HUES48 (cell line): Measurements from ENCODE around the gene ARSH.
"Not testable (repeated sequence)": the region's sequence is repeated elsewhere in the genome, so short reads cannot be mapped to it uniquely, and the experiment has no call there.

Experiments used
- H3K27ac ChIP-seq: one replicate; pipeline ENCODE4 v1.7.0; 2013; ENCODE audit warnings: low read depth, low read length, inconsistent platforms
- H3K27me3 ChIP-seq: 2 replicates; pipeline ENCODE4 v1.6.1; 2013; ENCODE audit warnings: mild to moderate bottlenecking, low read length; ENCODE audit not compliant: control insufficient read depth, insufficient read depth
- H3K36me3 ChIP-seq: 2 replicates; pipeline ENCODE4 v1.6.1; 2013; ENCODE audit warnings: low read length; ENCODE audit not compliant: control insufficient read depth, insufficient read depth
- H3K4me1 ChIP-seq: 2 replicates; pipeline ENCODE4 v1.6.1; 2013; ENCODE audit warnings: mild to moderate bottlenecking, low read length; ENCODE audit not compliant: control insufficient read depth, insufficient read depth
- H3K4me3 ChIP-seq: 2 replicates; pipeline ENCODE4 v1.5.1; 2013; ENCODE audit warnings: mild to moderate bottlenecking, low read depth, low read length
- H3K9ac ChIP-seq: 2 replicates; pipeline ENCODE4 v1.6.1; 2013; ENCODE audit warnings: mild to moderate bottlenecking, low read depth, low read length, moderate library complexity
- H3K9me3 ChIP-seq: 2 replicates; pipeline ENCODE4 v1.6.1; 2013; ENCODE audit warnings: low read length; ENCODE audit not compliant: control insufficient read depth, insufficient read depth

Gene ARSH

DNA sequence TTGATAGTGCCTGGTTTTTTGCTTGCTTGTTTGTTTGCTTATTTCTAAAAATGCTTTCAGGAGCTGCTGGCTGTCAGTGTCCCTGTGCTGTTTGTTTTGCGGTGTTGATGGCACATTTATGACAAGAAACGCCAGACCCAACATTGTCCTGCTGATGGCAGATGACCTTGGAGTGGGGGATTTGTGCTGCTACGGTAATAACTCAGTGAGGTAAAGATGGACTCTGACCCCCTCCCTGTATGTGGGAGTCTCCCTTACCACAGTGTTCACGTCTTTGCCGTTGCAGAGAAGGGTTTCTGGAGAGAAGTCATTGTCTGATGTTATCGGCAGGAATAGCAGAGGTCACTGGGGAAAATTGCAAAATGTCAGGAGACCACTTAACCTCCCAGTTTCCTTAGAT lies at the start of gene ARSH:
ARSH (plus strand) TSS at position 52 of the 400 bp plus-strand sequence; CDS start at position 119, 67 bp downstream.
- no peak within 1 kb of the TSS for H3K4me3 ChIP-seq
- H3K9me3 ChIP-seq: peaks cover 13% of the 10 kb centered on the region
- H3K27me3 ChIP-seq: no peaks in the 10 kb centered on the region
- H3K36me3 ChIP-seq: no peaks in the 10 kb centered on the region
- H3K27ac ChIP-seq: no peak within 1 kb of the TSS
- no peaks in the 10 kb centered on the region for H3K4me1 ChIP-seq
- no peak within 1 kb of the TSS for H3K9ac ChIP-seq

DNA sequence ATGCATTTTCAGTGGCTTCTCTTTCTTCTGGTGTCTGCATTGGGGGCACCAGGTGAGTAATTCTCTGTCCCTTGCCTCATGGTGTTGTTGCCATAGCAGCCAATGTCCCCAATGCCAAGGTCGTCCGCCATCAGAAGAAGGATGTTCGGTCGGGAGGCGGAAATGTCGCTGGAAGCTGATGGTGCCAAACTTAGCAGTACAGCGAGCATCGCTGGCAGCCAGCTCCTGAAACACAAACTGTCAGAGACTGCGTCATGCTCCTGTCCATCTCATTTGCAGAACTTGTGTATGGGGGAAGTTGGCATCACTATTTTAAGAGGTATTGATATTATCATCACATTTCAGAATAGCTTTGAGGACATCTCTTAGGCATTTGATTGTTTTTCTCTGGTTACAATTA lies 48.1 kb upstream of the ARSH start:
- Histone ChIP-seq H3K9ac (no peak overlapping the region), H3K4me1 (peaks cover 27% of the 10 kb centered on the region), H3K36me3 (peaks cover 25% of the 10 kb centered on the region), H3K27me3 (no peaks in the 10 kb centered on the region), H3K9me3 (no peaks in the 10 kb centered on the region), H3K4me3 (no peak overlapping the region), H3K27ac (no peak overlapping the region)

- Histone ChIP-seq H3K9ac (peak overlapping the region; percentile 52), H3K4me1 (peaks cover 38% of the 10 kb centered on the region), H3K27ac (peak overlapping the region; percentile 79), H3K27me3 (no peaks in the 10 kb centered on the region), H3K4me3 (no peak overlapping the region), H3K36me3 (peaks cover 16% of the 10 kb centered on the region), H3K9me3 (no peaks in the 10 kb centered on the region)
Observed at GRCh38 chrX:2960861-2961515, 45.4 kb upstream of the ARSH start.

DNA sequence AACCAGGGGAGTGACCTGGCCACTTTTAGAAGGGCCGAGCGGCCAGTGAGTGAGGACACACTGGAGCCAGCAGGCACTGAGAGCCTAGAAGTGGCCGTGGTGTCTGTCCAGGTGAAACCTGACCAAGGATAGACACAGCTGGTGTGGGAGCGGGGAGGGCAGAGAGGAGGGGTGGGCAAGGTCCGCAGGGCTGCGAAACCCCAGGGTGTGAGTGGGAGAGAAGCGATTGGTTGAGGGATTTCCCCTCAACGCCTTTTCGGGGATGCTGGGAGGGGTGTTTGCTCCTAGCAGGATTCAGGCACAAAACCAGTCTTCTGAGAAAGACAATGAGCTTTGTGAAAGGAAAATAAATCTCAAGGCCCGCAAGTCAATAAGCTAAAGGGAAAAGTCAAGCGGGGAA lies 44.0 kb upstream of the ARSH start:
- peaks cover 16% of the 10 kb centered on the region for H3K36me3 ChIP-seq
- H3K9ac ChIP-seq: no peak overlapping the region
- no peaks in the 10 kb centered on the region for H3K9me3 ChIP-seq
- H3K27ac ChIP-seq: peak overlapping the region; percentile 82
- peaks cover 39% of the 10 kb centered on the region for H3K4me1 ChIP-seq
- H3K27me3 ChIP-seq: no peaks in the 10 kb centered on the region
- peak overlapping the region; percentile 34; the same call in 1 of the 2 replicates for H3K4me3 ChIP-seq

- Histone ChIP-seq H3K4me1 (peaks cover 45% of the 10 kb centered on the region), H3K27ac (peak overlapping the region; percentile 82), H3K4me3 (peak overlapping the region; percentile 40; the same call in 1 of the 2 replicates)
- H3K27me3 ChIP-seq, H3K9me3 ChIP-seq, H3K9ac ChIP-seq, H3K36me3 ChIP-seq: not testable (repeated sequence)
Observed at GRCh38 chrX:2963449-2963848, 42.9 kb upstream of the ARSH start.

GRCh38 chrX:2963992-2964794 lies 42.2 kb upstream of the ARSH start:
- H3K9me3 ChIP-seq, H3K36me3 ChIP-seq, H3K27me3 ChIP-seq: not testable (repeated sequence)
- peaks cover 49% of the 10 kb centered on the region for H3K4me1 ChIP-seq
- peak overlapping the region; percentile 40; the same call in 1 of the 2 replicates for H3K4me3 ChIP-seq
- H3K9ac ChIP-seq: peak overlapping the region; percentile 42
- H3K27ac ChIP-seq: peak overlapping the region; percentile 82

GRCh38 chrX:2965965-2966364 lies 40.4 kb upstream of the ARSH start:
- Histone ChIP-seq H3K9me3 (no peaks in the 10 kb centered on the region), H3K27ac (no peak overlapping the region), H3K27me3 (no peaks in the 10 kb centered on the region; the same call in 1 of the 2 replicates), H3K36me3 (no peaks in the 10 kb centered on the region), H3K9ac (no peak overlapping the region), H3K4me1 (peaks cover 40% of the 10 kb centered on the region), H3K4me3 (no peak overlapping the region)

- no peak overlapping the region for H3K9ac ChIP-seq
Observed at GRCh38 chrX:2967012-2967411, 39.3 kb upstream of the ARSH start.

DNA sequence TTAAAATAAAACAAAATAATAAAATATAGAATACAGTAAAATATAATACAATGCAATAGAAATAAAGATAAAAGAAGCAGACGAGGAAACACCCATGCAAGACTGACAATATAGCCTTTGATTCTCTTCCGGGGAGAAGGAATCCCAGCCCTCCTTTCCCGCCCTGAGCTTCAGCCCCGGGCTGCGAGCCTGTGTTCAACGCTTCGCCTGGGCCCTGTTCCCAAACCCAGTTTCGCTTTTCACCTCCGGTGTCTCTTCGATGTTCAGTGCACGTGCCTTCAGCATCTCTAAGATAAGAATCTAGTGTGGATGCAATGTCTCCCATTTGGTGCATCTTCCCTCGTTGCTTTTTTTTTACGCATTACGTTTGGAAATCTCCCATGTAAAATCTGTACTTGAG lies 38.8 kb upstream of the ARSH start:
- Histone ChIP-seq H3K4me3 (no peak overlapping the region), H3K27ac (no peak overlapping the region), H3K4me1 (peaks cover 28% of the 10 kb centered on the region), H3K9me3 (peaks cover 6% of the 10 kb centered on the region; the same call in 1 of the 2 replicates), H3K9ac (no peak overlapping the region), H3K27me3 (no peaks in the 10 kb centered on the region; the same call in 1 of the 2 replicates), H3K36me3 (no peaks in the 10 kb centered on the region)

More at GRCh38 chrX:2967012-2967411, 39.3 kb upstream of the ARSH start:
- H3K4me1 ChIP-seq: peaks cover 33% of the 10 kb centered on the region
- H3K9me3 ChIP-seq: peaks cover 3% of the 10 kb centered on the region; the same call in 1 of the 2 replicates
- no peaks in the 10 kb centered on the region; the same call in 1 of the 2 replicates for H3K27me3 ChIP-seq
- H3K36me3 ChIP-seq: no peaks in the 10 kb centered on the region
- no peak overlapping the region for H3K4me3 ChIP-seq
- no peak overlapping the region for H3K27ac ChIP-seq

DNA sequence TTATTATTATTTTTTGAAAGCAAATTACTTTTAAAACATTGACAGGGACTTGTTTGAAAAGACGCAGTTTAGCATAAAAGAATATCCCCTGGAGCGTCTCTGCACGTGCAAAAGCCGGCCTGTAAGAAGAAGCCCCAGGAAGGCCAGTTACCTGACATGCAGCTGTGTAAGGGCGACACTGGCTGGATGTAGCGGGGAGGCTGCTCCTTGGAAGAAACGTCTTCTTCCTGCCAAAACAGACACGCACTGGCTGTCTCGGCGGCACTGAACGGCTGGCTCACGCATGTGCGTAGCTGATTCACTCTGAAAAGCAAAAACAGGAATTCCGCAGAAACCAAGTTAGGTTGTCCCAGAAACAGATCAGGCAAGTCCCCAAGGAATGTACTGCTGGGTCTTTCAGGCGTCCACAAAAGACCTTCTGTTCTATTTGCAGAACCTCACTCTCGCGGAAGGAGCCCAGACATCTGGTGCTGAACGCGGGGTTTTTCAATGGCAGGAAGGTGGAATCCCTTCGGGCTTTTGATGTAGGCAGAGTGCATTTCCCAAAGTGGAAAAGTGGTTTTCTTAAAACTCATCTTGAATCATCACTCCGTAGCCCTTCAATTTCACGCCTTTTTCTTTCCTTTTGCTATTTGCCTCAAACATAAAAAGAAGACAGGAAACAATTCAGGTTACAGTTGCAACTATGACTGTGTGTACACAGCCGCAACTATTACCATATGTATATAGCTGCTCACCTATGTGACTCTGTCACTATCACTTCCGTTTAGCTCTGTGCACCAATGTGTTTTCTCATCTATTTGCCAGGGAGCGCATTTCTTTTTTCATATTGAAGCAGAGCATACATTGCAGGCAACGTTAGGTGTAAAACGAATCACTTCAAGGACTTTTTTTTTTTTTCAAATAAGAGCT lies 38.1 kb upstream of the ARSH start:
- no peak overlapping the region for H3K9ac ChIP-seq
- peaks cover 6% of the 10 kb centered on the region; the same call in 1 of the 2 replicates for H3K9me3 ChIP-seq
- H3K4me3 ChIP-seq: no peak overlapping the region; the same call in 1 of the 2 replicates
- H3K36me3 ChIP-seq: no peaks in the 10 kb centered on the region
- peaks cover 23% of the 10 kb centered on the region for H3K4me1 ChIP-seq
- no peaks in the 10 kb centered on the region; the same call in 1 of the 2 replicates for H3K27me3 ChIP-seq
- H3K27ac ChIP-seq: peak overlapping the region; percentile 1
